ENCODE data around the gene LHFPL2. TPM values are rescaled to one million over a fixed set of nuclear protein-coding genes. Genes with fewer than 3 reads are reported as not detected.

The LHFPL2 gene
- total RNA-seq, 1 experiment from 2014 or later: 17.9 TPM

GRCh38 chr5:78504704-78505677 lies 143.6 kb downstream of the LHFPL2 start (continued):
- TF ChIP-seq REST (IDR thresholded peaks at IDR 0.05; ENCODE audit: low read depth) (no peak), CEBPB (IDR thresholded peaks at IDR 0.05; ENCODE audit: low read depth) (no peak)

DNA sequence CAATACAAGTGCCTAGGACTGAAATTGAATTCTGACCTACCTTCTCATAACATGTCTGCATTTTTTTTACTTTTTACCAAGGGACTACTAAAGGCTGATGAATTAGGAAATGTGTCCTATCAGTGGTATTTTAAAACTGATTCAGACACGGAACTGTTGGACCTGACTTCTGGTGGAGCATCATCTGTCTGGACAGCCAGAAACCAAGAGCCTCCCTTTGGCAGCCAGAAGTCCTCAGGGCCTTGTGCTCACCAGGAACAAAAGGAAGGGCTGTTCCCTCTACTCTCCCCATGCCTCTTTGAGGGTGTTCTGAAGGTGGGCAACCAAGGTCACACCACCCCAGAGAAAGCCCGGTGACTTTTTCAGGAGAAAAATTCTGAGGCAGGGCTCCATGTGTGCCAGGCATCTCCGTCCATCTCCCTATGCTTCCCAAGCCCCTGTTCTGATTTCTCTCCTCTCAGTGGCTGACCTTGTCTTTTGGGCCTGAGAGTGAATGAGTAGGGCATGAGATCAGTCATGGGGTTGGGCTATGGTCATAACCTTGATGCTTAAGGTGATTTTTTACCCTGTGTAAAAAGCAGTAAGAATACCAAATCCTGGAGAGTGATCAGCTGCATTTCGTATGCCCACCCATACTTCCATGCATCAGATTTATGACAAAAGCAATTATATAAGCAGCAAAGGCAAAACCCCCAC lies 144.5 kb downstream of the LHFPL2 start:
- TF ChIP-seq CBX3 (IDR thresholded peaks at IDR 0.05; ENCODE audit: low read depth) (no peak), TCF7L2 (IDR thresholded peaks at IDR 0.05; ENCODE audit: borderline replicate concordance, extremely low read depth, insufficient read depth, insufficient read length) (no peak), ZBTB33 (IDR thresholded peaks at IDR 0.05; ENCODE audit: extremely low read depth, insufficient replicate concordance, low read length) (no peak), ZFX (IDR thresholded peaks at IDR 0.05) (no peak), SRF (IDR thresholded peaks at IDR 0.05; ENCODE audit: low read depth) (no peak), JUND (IDR thresholded peaks at IDR 0.05) (no peak), SP1 (IDR thresholded peaks at IDR 0.05; ENCODE audit: low read depth) (no peak), REST (IDR thresholded peaks at IDR 0.05; ENCODE audit: low read depth) (no peak), YY1 (IDR thresholded peaks at IDR 0.05; ENCODE audit: extremely low read depth, insufficient replicate concordance, low read depth, low read length) (no peak), FOSL1 (IDR thresholded peaks at IDR 0.05; ENCODE audit: low read depth) (no peak), ELF1 (IDR thresholded peaks at IDR 0.05; ENCODE audit: borderline replicate concordance, low read depth) (no peak)
- TF ChIP-seq, protein P1, sequence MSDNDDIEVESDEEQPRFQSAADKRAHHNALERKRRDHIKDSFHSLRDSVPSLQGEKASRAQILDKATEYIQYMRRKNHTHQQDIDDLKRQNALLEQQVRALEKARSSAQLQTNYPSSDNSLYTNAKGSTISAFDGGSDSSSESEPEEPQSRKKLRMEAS (IDR thresholded peaks at IDR 0.05): no peak
- ATAC-seq (no peak), DNase-seq (ENCODE audit: low read depth, low spot score) (no peak)
- H3K9me3 ChIP-seq (ENCODE audit: control insufficient read depth in 1 of 2, insufficient read depth in 1 of 2, low read depth in 1 of 2, low read length in 2 of 2): no peaks in the 10 kb centered on the region
- no peaks in the 10 kb centered on the region for H3K36me3 ChIP-seq (ENCODE audit: control insufficient read depth in 1 of 2, insufficient read depth in 2 of 2, low read length in 2 of 2)
- BruUV-seq (replicated peaks): no TSS peak
- peak overlapping the region; percentile 61 for H3K4me2 ChIP-seq (ENCODE audit: low read length)
- CTCF ChIA-PET: no interaction called here
- H2AFZ ChIP-seq (ENCODE audit: low read depth, low read length, poor library complexity, severe bottlenecking): no peak overlapping the region
- no peaks in the 10 kb centered on the region for H4K20me1 ChIP-seq (ENCODE audit: insufficient read depth)
- H3K4me1 ChIP-seq (ENCODE audit: control insufficient read depth in 1 of 2, insufficient read depth in 2 of 2, low read length in 2 of 2): peaks cover 14 to 24% of the 10 kb centered on the region in 2 experiments; a peak in 3 of 4 replicates
- POLR2A ChIA-PET: no interaction called here
- no peak overlapping the region for H3K4me3 ChIP-seq (replicated peaks in 1 of 2; ENCODE audit: low read depth in 1 of 2, low read length in 2 of 2)
- no peak overlapping the region for H3K27ac ChIP-seq (ENCODE audit: low read depth, low read length)
- no peak overlapping the region for H3K9ac ChIP-seq (ENCODE audit: low read length)
- intact Hi-C loops (cut with micrococcal nuclease): no loop called here
- H3K79me2 ChIP-seq (ENCODE audit: insufficient read depth, low read length): no peaks in the 10 kb centered on the region; the same call in 1 of the 2 replicates
- H3K9me2 ChIP-seq (ENCODE audit: insufficient read depth): no peaks in the 10 kb centered on the region
- RAD21 ChIA-PET (ENCODE audit: low non-redundant PET in 1 of 2, low total read pairs in 2 of 2, uncharacterized antibody in 2 of 2, unreplicated experiment in 2 of 2): no interaction called here
- H3K27me3 ChIP-seq (ENCODE audit: insufficient read depth, low read length): no peaks in the 10 kb centered on the region
